HCT116 (cell line): ENCODE results near the gene GDE1. TPM values are rescaled to one million over a fixed set of nuclear protein-coding genes. Genes with fewer than 3 reads are reported as not detected.

ENCODE experiments used
- ATAC-seq: fragments of 200-7000 bp; cut with Tn5 transposase; 2 replicates; pipeline ENCODE4 v1.9.1; 2020; ENCODE audit warnings: mild to moderate bottlenecking, moderate library complexity
- BruUV-seq: library from RNA; stranded (reverse); fragments of 400-500 nt; replicated peaks from 2 replicates; lab custom pipeline; 2021; lab: Mats Ljungman, UMichigan
- CTCF ChIA-PET: fragments of 300-600 bp; sonication (Branson Sonifier 250); formaldehyde crosslinking; loops from one replicate; lab custom pipeline; 2021; ENCODE audit warnings: antibody characterized with exemption; lab: Charles Lee
- POLR2A ChIA-PET: fragments of 300-600, 350-600 bp; sonication (Branson Sonifier 250); formaldehyde crosslinking; loops from one replicate; lab custom pipeline; 2021; ENCODE audit warnings: antibody characterized with exemption; lab: Charles Lee
- RAD21 ChIA-PET, 2 experiments: fragments of 300-600 bp; sonication (Branson Sonifier 250); formaldehyde crosslinking; loops; one replicate each; lab custom pipeline; 2023; ENCODE audit warnings: low total read pairs in 2 of 2; ENCODE audit not compliant: uncharacterized antibody in 2 of 2, unreplicated experiment in 2 of 2, low non-redundant PET in 1 of 2; lab: Charles Lee
- DNase-seq: peaks from one replicate; pipeline ENCODE4 v3.0.0-alpha.2; 2010; ENCODE audit warnings: low read depth, low spot score
- H2AFZ ChIP-seq: fragments of 200-600 bp; shearing (Covaris generic), sonication (generic); 2 replicates; pipeline ENCODE4 v1.6.1; 2017; ENCODE audit warnings: low read depth, mixed run types, mixed read lengths, antibody characterized with exemption, low read length; ENCODE audit not compliant: poor library complexity, severe bottlenecking
- H3K27ac ChIP-seq: 2 replicates; pipeline ENCODE4 v1.5.1; 2012; ENCODE audit warnings: low read depth, low read length
- H3K27me3 ChIP-seq: fragments of 200-600 bp; sonication (generic); 2 replicates; pipeline ENCODE4 v1.6.1; 2016; ENCODE audit warnings: mixed run types, low read length, mixed read lengths; ENCODE audit not compliant: insufficient read depth
- H3K36me3 ChIP-seq, 2 experiments: fragments of 200-500 bp in 1 of 2; fragments of 200-600 bp in 1 of 2; sonication (Bioruptor generic) in 1 of 2; sonication (generic) in 1 of 2; 2 replicates each; pipeline versions ENCODE4 v1.5.1 to v1.6.1; 2014 to 2016; ENCODE audit warnings: low read length in 2 of 2, inconsistent platforms in 1 of 2, mixed read lengths in 1 of 2, mixed run types in 1 of 2; ENCODE audit not compliant: insufficient read depth in 2 of 2, control insufficient read depth in 1 of 2
- H3K4me1 ChIP-seq, 2 experiments: fragments of 200-600 bp in 1 of 2; sonication (generic) in 1 of 2; 2 replicates each; pipeline versions ENCODE4 v1.5.1 to v1.6.1; 2012 to 2017; ENCODE audit warnings: low read length in 2 of 2, inconsistent platforms in 1 of 2, mild to moderate bottlenecking in 1 of 2, mixed read lengths in 1 of 2, mixed run types in 1 of 2, moderate library complexity in 1 of 2; ENCODE audit not compliant: insufficient read depth in 2 of 2, control insufficient read depth in 1 of 2
- H3K4me2 ChIP-seq: fragments of 200-600 bp; sonication (generic); 2 replicates; pipeline ENCODE4 v1.6.1; 2017; ENCODE audit warnings: mixed run types, low read length, mixed read lengths
- H3K4me3 ChIP-seq, 2 experiments: fragments of 200-600 bp in 1 of 2; sonication (generic) in 1 of 2; replicated peaks in 1 of 2; 2 replicates each; pipeline ENCODE4 v1.5.1; 2011 to 2016; ENCODE audit warnings: low read length in 2 of 2, control low read depth in 1 of 2, low read depth in 1 of 2, mild to moderate bottlenecking in 1 of 2, mixed read lengths in 1 of 2, mixed run types in 1 of 2
- H3K79me2 ChIP-seq: fragments of 200-600 bp; sonication (generic); 2 replicates; pipeline ENCODE4 v1.6.1; 2017; ENCODE audit warnings: mild to moderate bottlenecking, mixed run types, low read length, moderate library complexity, mixed read lengths; ENCODE audit not compliant: insufficient read depth
- H3K9ac ChIP-seq: fragments of 200-600 bp; sonication (generic); 2 replicates; pipeline ENCODE4 v1.6.1; 2016; ENCODE audit warnings: low read length, mixed read lengths
- H3K9me2 ChIP-seq: fragments of 200-600 bp; sonication (generic), shearing (Covaris generic); 2 replicates; pipeline ENCODE4 v1.6.1; 2017; ENCODE audit warnings: mixed run types, mild to moderate bottlenecking, moderate library complexity; ENCODE audit not compliant: insufficient read depth
- H3K9me3 ChIP-seq, 2 experiments: fragments of 200-500 bp in 1 of 2; fragments of 200-600 bp in 1 of 2; sonication (Bioruptor generic) in 1 of 2; sonication (generic) in 1 of 2; 2 replicates each; pipeline ENCODE4 v1.6.1; 2014 to 2017; ENCODE audit warnings: low read length in 2 of 2, mixed read lengths in 2 of 2, inconsistent platforms in 1 of 2, low read depth in 1 of 2, mild to moderate bottlenecking in 1 of 2, mixed run types in 1 of 2, moderate library complexity in 1 of 2; ENCODE audit not compliant: control insufficient read depth in 1 of 2, insufficient read depth in 1 of 2
- H4K20me1 ChIP-seq: fragments of 200-600 bp; sonication (generic), shearing (Covaris generic); 2 replicates; pipeline ENCODE4 v1.6.1; 2017; ENCODE audit warnings: mixed run types, mild to moderate bottlenecking, moderate library complexity; ENCODE audit not compliant: insufficient read depth
- CEBPB ChIP-seq: IDR thresholded peaks from 2 replicates; pipeline ENCODE4 v1.6.1; 2012; ENCODE audit warnings: low read depth
- CTCF ChIP-seq, 3 experiments: fragments of 200-600 bp in 1 of 3; sonication (generic) in 1 of 3; IDR thresholded peaks in 2 of 3; conservative IDR thresholded peaks in 1 of 3; 2 replicates each; pipeline ENCODE4 v1.5.1; 2012 to 2017; ENCODE audit warnings: low read depth in 2 of 3, low read length in 2 of 3, antibody characterized with exemption in 1 of 3, borderline replicate concordance in 1 of 3, control low read depth in 1 of 3, mild to moderate bottlenecking in 1 of 3, mixed read lengths in 1 of 3, mixed run types in 1 of 3, moderate library complexity in 1 of 3; ENCODE audit not compliant: insufficient read depth in 1 of 3
- EGR1 ChIP-seq: IDR thresholded peaks from 2 replicates; pipeline ENCODE4 v1.6.1; 2012; ENCODE audit warnings: low read depth
- ELF1 ChIP-seq: IDR thresholded peaks from 2 replicates; pipeline ENCODE4 v1.6.1; 2012; ENCODE audit warnings: low read depth, borderline replicate concordance
- EZH2phosphoT487 ChIP-seq: fragments of 200-600 bp; IDR thresholded peaks from 2 replicates; pipeline ENCODE4 v1.6.1; 2018; ENCODE audit warnings: antibody characterized with exemption, borderline replicate concordance
- FOSL1 ChIP-seq: IDR thresholded peaks from 2 replicates; pipeline ENCODE4 v1.6.1; 2012; ENCODE audit warnings: low read depth
- JUND ChIP-seq: IDR thresholded peaks from 2 replicates; pipeline ENCODE4 v1.6.1; 2012
- POLR2A ChIP-seq: IDR thresholded peaks from 2 replicates; pipeline ENCODE4 v1.7.0; 2011; ENCODE audit warnings: borderline replicate concordance; ENCODE audit not compliant: insufficient read depth, insufficient read length; ENCODE audit errors: extremely low read depth
- RAD21 ChIP-seq: IDR thresholded peaks from 2 replicates; pipeline ENCODE4 v1.6.1; 2012; ENCODE audit warnings: low read depth, mild to moderate bottlenecking
- SIN3A ChIP-seq: IDR thresholded peaks from 2 replicates; pipeline ENCODE4 v1.6.1; 2012; ENCODE audit warnings: low read depth
- TCF7L2 ChIP-seq: IDR thresholded peaks from 2 replicates; pipeline ENCODE4 v1.7.0; 2011; ENCODE audit warnings: borderline replicate concordance, inconsistent platforms; ENCODE audit not compliant: insufficient read depth, insufficient read length; ENCODE audit errors: extremely low read depth
- YY1 ChIP-seq: IDR thresholded peaks from 2 replicates; pipeline ENCODE4 v1.6.1; 2011; ENCODE audit warnings: low read length, low read depth, moderate library complexity, mild to moderate bottlenecking; ENCODE audit not compliant: insufficient replicate concordance; ENCODE audit errors: extremely low read depth
- ZBTB33 ChIP-seq: IDR thresholded peaks from 2 replicates; pipeline ENCODE4 v1.6.1; 2011; ENCODE audit warnings: mild to moderate bottlenecking, low read length, moderate library complexity; ENCODE audit not compliant: insufficient replicate concordance; ENCODE audit errors: extremely low read depth
- ZFX ChIP-seq: fragments of 450-650 bp; IDR thresholded peaks from 2 replicates; pipeline ENCODE4 v1.6.1; 2017
- ZNF274 ChIP-seq: fragments of 200-500 bp; sonication (Bioruptor generic); IDR thresholded peaks from 2 replicates; pipeline ENCODE4 v1.6.1; 2014; ENCODE audit warnings: mild to moderate bottlenecking, low read depth, low read length, inconsistent platforms
- intact Hi-C: fragments of 100-400 bp; cut with micrococcal nuclease; formaldehyde crosslinking; loops from 2 replicates; pipeline ENCODE4 v1.10.0; 2022
- total RNA-seq: library from RNA; stranded (reverse); gene quantifications from one replicate; pipeline ENCODE4 v1.2.1, GENCODE V29; 2021; ENCODE audit not compliant: unreplicated experiment

The GDE1 gene
- total RNA-seq, 1 experiment from 2014 or later, result 47.1 TPM

- Histone ChIP-seq H3K4me1 (peaks cover 3 to 7% of the 10 kb centered on the region in 2 experiments; a peak in 2 of 4 replicates), H3K27me3 (no peaks in the 10 kb centered on the region), H3K9me2 (no peaks in the 10 kb centered on the region)
- POLR2A ChIA-PET, result no interaction called here
- TF ChIP-seq JUND (no peak), POLR2A (no peak), CEBPB (no peak), RAD21 (no peak), ZBTB33 (no peak), EZH2phosphoT487 (no peak), TCF7L2 (no peak), ZFX (no peak), SIN3A (no peak), EGR1 (no peak), YY1 (no peak), ZNF274 (no peak), CTCF (IDR thresholded peaks at IDR 0.05 in 2 of 3, conservative IDR thresholded peaks at IDR 0.05 in 1 of 3; ENCODE audit: borderline replicate concordance in 1 of 3, insufficient read depth in 1 of 3, low read depth in 2 of 3, low read length in 2 of 3) (no peak), FOSL1 (no peak), ELF1 (no peak)
- TF ChIP-seq, all 23 proteins: peak for 0
- Histone ChIP-seq H3K9me3 (no peaks in the 10 kb centered on the region), H3K9ac (no peak overlapping the region), H3K79me2 (no peaks in the 10 kb centered on the region), H3K36me3 (peaks cover 15 to 40% of the 10 kb centered on the region in 2 experiments; a peak in 3 of 4 replicates), H2AFZ (no peak overlapping the region), H3K4me2 (no peak overlapping the region), H4K20me1 (no peaks in the 10 kb centered on the region), H3K4me3 (no peak overlapping the region), H3K27ac (no peak overlapping the region)
- ATAC-seq (no peak), DNase-seq (no peak)
- BruUV-seq, result no TSS peak
- ChIA-PET CTCF (no interaction called here), RAD21 (no interaction called here)
- intact Hi-C loops, result no loop called here
Measured at GRCh38 chr16:19506965-19507364, 14.9 kb downstream of the GDE1 start.
